Measurements from ENCODE around the gene DCAF11.
"Not testable (repeated sequence)": the region's sequence is repeated elsewhere in the genome, so short reads cannot be mapped to it uniquely, and the experiment has no call there.

Gene DCAF11

DNA sequence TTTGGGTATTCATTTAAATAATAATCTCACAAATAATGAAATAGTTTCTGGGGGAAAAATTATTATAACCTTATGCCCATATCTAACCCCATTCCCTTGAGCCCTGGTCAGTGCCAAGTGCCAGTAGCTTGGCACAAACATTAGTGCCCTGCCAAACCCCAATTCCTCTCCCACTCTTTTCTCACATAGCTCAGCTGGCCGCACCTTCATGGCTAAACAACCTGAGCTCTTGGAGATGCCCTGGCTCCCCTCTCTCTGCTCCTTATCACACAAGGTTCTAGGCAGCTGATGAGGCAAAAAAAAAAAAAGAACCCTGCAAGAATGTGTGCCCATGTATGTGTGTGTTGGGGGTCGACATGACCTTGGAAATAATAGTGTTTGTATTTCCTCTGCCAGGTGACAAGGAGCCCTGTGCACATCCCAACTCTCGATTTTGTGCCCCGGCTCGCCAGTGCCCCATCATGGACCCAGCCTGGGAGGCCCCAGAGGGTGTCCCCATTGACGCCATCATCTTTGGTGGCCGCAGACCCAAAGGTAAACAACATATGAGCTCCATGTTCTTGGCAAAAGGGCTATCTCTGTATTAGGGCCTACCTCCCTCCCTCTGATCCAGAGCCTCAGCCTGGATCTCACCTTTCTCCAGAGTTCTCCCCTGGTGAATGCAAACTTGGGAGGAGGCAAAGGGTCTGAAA lies 12.1 kb upstream of the DCAF11 start:
- H3K4me3 ChIP-seq (replicated peaks in 1 of 2; ENCODE audit: low read depth in 2 of 2, low read length in 2 of 2): no peak overlapping the region
- TF ChIP-seq, protein P1, sequence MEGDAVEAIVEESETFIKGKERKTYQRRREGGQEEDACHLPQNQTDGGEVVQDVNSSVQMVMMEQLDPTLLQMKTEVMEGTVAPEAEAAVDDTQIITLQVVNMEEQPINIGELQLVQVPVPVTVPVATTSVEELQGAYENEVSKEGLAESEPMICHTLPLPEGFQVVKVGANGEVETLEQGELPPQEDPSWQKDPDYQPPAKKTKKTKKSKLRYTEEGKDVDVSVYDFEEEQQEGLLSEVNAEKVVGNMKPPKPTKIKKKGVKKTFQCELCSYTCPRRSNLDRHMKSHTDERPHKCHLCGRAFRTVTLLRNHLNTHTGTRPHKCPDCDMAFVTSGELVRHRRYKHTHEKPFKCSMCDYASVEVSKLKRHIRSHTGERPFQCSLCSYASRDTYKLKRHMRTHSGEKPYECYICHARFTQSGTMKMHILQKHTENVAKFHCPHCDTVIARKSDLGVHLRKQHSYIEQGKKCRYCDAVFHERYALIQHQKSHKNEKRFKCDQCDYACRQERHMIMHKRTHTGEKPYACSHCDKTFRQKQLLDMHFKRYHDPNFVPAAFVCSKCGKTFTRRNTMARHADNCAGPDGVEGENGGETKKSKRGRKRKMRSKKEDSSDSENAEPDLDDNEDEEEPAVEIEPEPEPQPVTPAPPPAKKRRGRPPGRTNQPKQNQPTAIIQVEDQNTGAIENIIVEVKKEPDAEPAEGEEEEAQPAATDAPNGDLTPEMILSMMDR (IDR thresholded peaks at IDR 0.05; ENCODE audit: low read depth, low read length): no peak
- DNase-seq (ENCODE audit: low read depth in 2 of 2): no peak

DNA sequence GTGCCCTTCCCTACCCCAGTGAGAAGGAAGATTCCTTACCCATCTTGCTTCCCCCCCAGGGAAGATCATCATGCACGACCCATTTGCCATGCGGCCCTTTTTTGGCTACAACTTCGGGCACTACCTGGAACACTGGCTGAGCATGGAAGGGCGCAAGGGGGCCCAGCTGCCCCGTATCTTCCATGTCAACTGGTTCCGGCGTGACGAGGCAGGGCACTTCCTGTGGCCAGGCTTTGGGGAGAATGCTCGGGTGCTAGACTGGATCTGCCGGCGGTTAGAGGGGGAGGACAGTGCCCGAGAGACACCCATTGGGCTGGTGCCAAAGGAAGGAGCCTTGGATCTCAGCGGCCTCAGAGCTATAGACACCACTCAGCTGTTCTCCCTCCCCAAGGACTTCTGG lies 11.1 kb upstream of the DCAF11 start:
- no peak for DNase-seq (ENCODE audit: low read depth in 2 of 2)
- H3K4me3 ChIP-seq (replicated peaks in 1 of 2; ENCODE audit: low read depth in 2 of 2, low read length in 2 of 2): no peak overlapping the region
- TF ChIP-seq, protein P1 (IDR thresholded peaks at IDR 0.05; ENCODE audit: low read depth, low read length): no peak

- not testable (repeated sequence) for DNase-seq (ENCODE audit: low read depth in 2 of 2); H3K4me3 ChIP-seq (replicated peaks in 1 of 2; ENCODE audit: low read depth in 2 of 2, low read length in 2 of 2)
Observed at GRCh38 chr14:24105609-24106239, 8.9 kb upstream of the DCAF11 start.

GRCh38 chr14:24106672-24107271 lies 7.8 kb upstream of the DCAF11 start:
- DNase-seq (ENCODE audit: low read depth in 2 of 2): no peak
- TF ChIP-seq, protein P1 (IDR thresholded peaks at IDR 0.05; ENCODE audit: low read depth, low read length): no peak
- H3K4me3 ChIP-seq (replicated peaks in 1 of 2; ENCODE audit: low read depth in 2 of 2, low read length in 2 of 2): no peak overlapping the region

GRCh38 chr14:24108336-24108874 lies 6.2 kb upstream of the DCAF11 start:
- TF ChIP-seq, protein P1 (IDR thresholded peaks at IDR 0.05; ENCODE audit: low read depth, low read length): no peak
- H3K4me3 ChIP-seq (replicated peaks in 1 of 2; ENCODE audit: low read depth in 2 of 2, low read length in 2 of 2): no peak overlapping the region
- DNase-seq (ENCODE audit: low read depth in 2 of 2): no peak

GRCh38 chr14:24110060-24110459 lies 4.5 kb upstream of the DCAF11 start:
- no peak for DNase-seq (ENCODE audit: low read depth in 2 of 2)
- TF ChIP-seq, protein P1 (IDR thresholded peaks at IDR 0.05; ENCODE audit: low read depth, low read length): no peak
- H3K4me3 ChIP-seq (replicated peaks in 1 of 2; ENCODE audit: low read depth in 2 of 2, low read length in 2 of 2): no peak overlapping the region

DNA sequence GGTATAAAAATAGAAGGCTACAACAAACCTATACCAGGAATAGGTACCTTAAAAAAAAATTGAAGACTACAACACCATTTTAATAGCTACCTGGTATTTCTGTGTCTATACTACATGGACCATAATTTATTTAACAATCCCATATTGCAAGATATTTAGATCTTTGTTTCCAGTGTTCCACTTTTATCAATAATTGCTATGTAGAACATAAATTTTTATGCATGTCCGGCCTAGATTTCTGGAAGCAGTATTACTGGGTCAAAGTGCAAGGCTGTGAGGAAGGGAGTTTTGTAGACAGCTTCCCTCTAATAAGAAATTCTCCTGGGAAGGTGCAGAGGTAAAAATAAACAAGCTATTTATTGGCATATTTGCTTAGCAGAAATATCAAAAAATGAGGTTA lies 4.1 kb upstream of the DCAF11 start:
- DNase-seq (ENCODE audit: low read depth in 2 of 2): no peak
- TF ChIP-seq, protein P1 (IDR thresholded peaks at IDR 0.05; ENCODE audit: low read depth, low read length): no peak
- H3K4me3 ChIP-seq (replicated peaks in 1 of 2; ENCODE audit: low read depth in 2 of 2, low read length in 2 of 2): no peak overlapping the region

Data from cardiac fibroblast (primary cell).